UCSD-AML1 (cell line): ENCODE measurements around the gene NABP1.

Experiments
- DNase-seq: peaks from one replicate; lab custom pipeline; 2025; ENCODE audit not compliant: unreplicated experiment; lab: John Stamatoyannopoulos, UW

NABP1 gene

DNA sequence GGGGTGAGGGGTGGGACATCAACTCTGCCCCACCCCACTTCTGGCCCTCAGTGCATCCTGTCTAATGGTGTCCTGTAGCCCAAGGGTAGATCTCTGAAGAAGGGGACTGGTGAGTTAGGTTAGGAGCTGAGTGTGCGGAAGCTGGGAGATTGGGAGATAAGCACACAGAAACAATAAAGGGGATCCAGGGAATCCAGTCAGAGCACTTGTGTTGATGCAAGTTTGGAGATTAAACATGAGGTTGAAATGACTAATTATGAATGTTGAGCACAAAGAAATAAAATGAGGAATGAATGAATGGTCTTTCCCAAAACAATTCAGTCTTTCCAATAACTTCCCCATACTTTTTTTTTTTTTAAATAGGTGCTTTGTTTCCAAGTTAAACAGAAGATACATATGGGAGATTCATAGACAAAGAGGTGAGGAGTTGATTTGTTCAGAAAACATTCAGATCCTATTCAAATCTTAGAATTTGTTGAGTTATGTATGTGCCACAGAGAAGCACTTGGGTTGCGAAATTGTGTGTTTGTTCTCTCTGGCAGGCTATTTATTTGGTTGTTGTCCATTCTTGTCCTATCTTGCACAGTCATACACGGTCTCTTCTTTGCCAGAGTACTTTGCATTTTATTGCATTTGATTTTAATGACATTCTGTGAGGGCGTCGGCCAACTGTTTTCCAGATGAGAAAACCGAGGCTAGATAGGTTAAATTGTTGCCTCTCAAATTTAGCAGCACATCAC, 31.6 kb upstream of the NABP1 start:
- DNase-seq: no peak

DNA sequence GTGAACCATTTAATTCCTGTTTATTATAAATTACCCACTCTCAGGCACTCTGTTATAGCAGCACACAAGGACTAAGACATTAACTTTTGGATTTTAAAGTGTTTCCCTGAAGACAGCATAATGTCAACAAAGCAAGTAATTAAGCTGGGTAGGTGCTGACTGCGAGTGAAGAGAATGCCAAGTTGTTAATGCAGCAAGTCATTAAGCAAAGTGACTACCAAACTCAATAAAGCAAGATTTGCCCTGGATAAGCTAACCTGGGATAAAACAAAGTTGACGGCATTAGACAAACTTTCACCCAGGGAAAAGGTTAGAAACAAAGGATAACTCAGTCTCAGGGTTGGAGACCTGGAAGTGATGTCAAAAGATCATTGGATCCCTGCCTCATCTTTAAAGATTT, 28.4 kb upstream of the NABP1 start:
- no peak for DNase-seq

DNA sequence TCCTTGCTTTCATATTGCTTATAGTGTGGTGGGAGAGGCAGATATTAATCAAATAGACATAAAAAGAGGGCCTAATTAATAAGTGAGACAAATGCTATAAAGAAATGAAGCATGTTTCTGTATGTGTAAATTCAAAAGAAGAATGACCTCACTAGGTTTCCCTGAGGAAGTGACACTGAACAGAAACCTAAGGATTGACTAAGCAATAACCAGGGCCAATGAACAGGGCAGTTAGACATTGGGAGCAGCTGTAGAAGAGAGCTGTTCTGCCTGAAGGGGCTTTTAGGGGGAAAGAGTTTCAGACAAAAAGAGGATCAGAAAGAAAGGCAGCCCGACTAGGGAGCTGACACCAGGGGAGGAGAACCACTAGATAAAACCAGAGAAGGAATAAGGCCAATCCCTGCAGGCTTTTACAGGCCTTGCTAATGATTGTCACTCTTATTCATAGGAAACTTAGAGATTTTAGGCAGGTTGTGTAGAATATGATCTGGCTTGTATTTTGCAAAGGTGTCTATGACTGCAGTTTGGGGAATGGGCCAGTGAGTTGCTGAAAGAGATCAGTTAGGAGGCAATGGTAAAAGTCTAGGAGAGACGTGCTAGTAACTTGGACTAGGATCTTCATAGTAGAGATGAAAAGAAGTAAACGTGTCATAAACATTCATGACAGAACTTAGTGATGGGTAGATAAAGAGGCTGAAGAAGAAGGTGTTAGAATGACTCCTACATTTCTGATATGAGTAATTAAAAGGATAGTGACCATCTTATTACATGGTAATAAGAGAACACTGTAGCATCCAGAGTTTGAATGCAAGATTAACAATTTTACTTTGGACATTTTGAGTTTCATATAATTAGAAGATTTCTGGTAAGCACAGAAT, 26.8 kb upstream of the NABP1 start:
- no peak for DNase-seq

DNA sequence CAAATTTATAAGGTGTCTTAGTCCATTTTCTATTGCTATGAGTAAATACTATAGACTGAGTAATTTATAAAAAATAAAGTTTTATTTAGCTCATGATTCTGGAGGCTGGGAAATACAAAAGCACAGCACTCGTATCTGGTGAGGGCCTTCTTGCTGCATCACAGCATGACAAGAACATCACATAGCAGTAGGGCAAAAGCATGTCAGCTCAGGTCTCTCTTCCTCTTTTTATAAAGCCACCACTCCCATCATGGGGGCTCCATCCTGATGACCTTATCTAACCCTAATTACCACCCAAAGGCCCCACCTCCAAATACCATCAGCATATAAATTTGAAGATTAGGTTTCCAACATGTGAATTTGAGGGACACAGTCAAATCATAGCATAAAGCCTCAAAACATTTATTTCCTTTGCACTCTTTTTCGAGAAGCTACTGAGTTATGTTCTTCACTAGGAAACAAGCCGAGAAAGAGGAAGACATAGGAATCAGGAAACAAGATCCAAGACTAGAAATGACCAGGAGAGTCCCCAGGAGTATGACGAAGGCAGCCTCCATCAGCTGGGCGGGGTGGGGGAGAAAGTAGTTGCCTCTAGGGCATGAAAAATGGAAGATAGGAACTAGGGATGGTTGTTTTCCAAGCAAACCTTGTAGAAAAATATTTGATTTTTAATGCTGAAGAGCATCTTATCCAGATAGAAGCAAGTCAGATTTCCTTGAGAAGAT, 24.1 kb upstream of the NABP1 start:
- DNase-seq: no peak

DNA sequence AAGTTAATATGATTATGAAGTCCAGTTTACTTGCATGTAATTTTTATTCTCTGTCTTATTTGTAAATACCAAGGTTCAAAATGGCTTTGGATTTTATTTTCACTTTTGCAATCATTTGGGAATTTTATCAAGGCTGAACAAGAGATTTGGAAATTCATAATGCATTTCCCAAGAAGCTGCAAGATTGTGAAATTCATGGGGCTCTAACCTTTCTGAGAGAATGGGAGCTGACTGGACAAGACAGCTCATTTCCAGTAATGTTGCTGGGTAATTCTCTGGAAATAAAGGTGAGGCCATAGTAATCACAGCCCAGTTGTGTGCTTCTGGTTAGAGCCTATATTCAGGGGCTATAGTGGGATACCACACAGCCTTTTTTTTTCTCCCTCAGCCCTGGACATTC, 21.5 kb upstream of the NABP1 start:
- no peak for DNase-seq

DNA sequence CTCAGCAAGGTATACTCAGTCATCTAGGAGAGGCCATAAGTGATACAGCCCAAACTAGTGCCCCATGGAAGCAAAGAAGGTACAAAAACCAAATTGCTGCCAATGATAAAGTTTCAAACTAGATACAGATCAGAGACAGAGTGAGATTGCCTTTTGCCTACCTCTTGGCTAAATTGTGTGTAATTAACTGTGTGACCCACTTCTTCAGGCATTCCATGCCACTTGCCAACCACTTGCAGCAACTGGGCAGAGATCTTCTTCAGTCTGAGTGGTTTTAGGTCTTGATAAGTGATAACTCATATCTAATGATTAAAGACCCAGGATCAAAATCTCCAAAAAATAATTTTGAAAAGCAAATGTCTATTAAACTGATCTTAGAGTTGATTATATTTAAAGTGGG, 21.1 kb upstream of the NABP1 start:
- no peak for DNase-seq

DNA sequence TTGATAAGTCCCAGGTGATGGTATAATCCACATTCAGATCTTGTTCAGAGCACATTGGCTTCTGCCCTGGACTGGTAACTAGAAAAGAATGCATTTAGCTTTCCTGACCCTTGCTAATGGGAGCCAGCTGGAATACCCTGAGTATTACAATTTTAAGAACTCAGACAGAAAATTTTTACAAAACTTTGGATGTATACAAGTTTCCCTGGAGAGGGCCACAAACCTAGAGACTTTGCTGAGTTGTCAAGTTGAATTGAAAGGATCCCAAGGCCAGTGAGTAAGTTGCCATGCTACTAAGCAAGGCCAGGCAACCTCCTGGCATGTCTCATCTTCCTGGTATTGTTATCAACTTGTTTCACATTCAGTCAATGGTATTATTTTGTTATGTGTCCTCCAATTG, 20.0 kb upstream of the NABP1 start:
- DNase-seq: no peak

DNA sequence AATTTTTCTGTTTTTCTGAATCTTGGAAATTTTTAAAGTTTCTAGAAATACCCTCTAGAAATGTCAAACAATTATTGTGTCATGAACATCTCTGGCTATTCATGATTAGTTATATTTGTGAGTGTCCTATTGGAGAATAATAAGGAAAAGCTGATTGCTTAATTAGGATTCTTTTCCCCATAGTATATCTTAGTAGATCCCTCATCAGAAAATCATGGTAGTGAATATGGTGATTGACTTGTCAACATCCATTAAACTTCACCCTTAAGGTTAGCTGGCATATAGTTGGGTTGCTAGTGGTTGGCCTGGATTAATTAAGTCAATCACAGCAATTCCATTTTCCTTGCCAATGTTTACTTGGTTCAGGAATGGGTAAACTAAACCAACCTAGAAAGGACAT, 18.7 kb upstream of the NABP1 start:
- DNase-seq: no peak

DNA sequence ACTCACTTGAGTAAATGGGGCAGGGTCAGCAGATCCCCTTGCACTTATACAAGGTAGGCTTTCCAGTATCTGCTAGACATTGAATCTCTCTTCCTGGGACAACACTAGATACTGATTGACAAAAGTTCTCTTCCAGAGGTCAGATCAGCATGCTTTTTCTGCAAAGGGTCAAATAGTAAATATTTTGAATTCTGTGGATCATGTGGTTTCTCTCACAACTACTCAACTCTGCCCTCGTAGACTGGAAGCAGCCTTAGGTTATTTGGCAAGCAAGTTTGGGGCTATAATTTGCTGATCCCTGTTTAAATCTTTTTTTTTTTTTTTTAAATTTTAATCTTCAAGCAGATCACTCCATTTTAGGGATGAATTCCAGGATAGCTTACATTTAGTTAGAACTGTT, 17.4 kb upstream of the NABP1 start:
- no peak for DNase-seq

DNA sequence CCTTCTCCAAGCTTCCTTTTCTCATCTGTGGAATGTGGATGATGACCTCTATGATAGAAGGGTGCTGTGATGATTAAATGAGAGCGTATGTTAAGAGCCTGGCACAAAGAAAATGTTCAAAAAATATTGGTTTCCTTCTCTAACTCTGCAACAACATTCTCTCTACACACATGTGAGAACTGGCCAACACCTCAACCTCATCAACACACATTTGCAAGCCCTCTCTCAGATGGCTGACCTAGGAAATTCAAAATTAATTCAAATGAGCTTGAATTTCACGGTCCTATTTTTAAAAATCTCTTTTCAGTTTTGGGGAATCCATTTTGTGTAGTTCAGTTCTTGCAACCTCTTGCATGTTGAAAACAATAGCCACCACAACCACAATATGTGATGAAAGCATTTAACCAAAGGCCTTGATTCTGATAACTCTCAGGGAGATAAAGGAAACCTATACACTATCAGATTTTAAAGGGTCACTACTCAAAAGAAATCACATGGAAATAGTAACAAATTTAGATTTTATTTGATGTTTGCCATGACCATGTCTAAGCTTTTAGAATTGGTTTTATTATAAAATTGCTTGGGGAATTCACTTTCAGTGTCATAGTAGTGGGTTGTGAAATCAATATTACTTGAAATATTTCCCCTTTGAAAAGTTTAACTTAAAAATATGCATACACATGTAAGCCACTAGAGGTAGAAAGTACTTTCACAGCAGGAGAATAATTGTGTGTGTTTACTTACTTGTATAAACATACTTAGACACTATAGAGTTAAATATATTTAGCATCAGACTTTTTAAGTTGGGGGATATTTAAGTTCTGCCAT, 16.6 kb upstream of the NABP1 start:
- DNase-seq: no peak

DNA sequence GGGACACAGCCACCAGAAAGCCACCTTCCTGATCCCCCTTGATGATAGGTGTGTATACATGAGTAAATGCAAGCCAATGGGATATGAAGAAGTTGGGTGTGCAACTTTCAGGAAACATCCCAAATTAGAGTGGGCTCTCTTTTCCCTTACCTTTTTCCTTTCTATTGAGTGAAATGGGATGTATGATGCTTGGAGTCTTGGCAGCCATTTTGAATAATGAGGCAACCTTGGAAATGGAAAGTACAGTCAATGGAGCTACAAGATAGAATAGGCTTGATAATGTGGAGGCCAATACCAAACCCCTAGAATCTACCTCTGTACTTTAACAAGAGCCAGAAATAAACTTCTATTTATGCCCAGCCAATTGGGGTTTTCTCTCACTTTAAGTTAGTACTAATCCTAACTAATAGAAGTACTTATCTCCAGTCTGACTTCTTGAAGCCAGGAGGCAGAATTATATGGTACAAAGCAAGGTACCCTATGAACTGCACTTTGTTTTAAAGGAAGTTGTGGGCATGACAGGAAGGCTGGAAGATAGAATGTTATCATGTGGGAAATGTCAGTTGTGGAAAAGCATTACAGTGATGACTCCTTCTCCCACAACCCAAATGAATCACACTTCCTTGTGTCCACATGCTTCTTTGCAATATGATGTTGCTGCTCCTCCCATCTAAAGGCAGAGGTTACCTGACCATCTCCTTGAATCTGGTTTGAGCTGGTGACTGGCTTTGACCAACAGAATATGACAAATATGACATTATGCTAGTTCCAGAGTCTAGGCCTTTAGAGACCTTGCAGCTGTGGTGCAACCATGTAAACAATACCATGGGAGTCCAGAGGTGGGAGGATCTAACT, 12.9 kb upstream of the NABP1 start:
- DNase-seq: peak; percentile 11

DNA sequence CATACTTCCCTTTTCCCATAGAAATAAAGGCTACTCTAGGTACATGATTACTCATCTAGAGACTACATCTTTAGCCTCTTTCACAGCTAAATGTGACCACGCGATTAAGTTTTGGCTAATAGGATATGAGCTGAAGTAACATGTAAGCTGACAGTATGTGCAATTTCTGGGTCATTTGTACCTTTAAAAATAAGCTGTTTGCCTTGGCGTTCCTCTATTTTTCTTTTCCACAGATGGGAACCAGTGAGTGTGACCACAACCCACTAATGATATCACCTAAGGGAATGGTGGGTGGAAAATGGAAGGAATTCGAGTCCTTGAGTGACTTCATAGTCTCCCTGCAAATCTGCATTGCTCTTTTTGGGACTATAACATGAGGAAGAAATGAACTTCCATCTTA, 11.7 kb upstream of the NABP1 start:
- DNase-seq: no peak

DNA sequence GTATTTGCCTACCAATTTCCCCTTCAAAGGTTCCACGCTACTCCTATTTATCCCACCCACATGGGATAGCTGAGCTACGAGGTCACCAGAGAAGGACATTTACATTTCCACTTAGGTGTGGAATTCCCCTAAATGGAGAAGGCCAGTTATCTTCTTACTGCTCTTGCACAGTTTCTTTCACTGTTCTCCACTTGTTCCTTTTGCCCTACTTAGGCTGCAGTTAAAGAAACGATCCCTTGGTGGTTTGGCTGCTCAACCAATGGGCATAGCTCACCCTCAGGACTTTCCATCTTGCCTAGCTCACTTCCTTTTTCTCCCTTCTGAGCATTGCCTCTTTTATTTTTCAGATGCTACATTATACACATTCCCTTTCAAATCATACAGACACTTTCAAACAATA, 11.2 kb upstream of the NABP1 start:
- no peak for DNase-seq

DNA sequence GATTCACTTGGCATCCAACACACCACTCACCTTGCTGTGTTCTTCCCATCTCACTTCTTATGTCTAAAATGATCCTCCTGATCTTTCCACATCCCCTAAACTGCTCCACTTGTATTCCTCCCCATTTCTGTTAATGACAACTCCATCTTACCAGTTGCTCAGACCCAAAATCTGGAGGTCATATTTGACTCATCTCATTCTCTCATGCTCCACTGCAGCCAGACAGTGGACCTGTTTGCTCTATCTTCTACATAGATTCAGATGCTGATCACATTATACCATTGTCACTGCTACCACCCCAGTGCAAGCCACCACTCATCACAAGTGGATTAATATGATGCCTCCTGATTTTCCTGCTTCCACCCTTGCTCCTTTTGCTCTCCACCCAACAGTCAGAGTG, 7.9 kb upstream of the NABP1 start:
- DNase-seq: no peak

DNA sequence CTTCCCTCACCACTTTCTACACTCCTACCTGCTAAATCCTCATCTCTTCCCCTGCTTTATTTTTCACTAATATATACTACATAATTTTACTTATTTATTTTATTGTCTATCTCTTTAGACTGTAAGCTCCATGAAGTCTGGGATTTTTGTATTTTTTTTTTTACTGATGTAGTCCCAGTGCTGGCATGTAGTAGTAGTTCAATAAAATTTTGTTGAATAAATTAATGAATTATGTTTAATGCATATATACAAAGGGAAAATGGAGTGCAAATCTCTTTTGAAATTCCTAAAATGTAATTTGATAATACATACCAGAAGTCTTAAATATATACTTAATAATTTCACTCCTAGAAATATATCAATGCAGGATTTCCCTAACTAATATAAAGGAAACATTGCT, 7.1 kb upstream of the NABP1 start:
- no peak for DNase-seq

DNA sequence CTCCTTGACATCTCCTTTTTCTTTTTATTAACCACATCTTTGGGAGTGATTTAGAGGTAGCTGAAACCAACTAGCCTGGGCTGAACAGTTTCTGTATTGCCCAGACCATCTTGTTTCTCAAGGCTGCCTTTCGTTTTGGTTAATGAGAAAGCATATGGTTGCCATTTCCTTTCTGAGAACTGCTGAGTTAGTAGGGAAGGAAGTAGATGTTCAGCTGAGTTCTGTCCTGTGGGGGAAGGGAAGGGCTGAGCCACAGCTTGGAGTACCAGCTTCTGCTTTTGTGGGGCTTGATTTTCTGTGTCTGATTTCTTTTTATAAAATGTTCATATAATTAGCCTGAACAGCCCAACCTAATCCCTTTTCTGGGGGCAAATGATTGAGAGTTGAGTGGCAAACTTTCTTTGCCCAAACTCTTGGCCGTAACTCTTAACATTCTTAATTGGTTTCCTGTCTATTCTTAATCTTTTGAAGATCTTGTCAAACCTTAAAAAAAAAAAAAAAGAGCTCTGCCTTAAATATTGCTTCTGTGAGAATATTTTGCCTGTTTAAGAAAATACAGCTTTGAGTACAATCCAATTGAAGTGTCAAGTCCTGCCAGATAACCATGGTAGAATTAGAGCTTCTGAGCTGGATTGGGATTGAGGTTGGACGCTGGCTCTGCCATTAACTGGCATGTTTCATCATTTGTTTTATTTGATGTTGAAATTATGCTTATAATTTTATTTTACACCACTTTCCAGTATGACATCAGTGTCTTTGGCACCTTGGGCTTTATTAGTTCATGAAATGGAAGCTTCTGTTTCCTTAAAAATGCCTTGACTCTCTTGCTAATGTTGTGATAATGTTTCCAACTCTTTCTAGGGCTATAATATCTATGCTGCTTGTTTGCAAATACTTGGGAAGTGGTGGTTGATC, 1.9 kb upstream of the NABP1 start:
- DNase-seq: peak; percentile 71

DNA sequence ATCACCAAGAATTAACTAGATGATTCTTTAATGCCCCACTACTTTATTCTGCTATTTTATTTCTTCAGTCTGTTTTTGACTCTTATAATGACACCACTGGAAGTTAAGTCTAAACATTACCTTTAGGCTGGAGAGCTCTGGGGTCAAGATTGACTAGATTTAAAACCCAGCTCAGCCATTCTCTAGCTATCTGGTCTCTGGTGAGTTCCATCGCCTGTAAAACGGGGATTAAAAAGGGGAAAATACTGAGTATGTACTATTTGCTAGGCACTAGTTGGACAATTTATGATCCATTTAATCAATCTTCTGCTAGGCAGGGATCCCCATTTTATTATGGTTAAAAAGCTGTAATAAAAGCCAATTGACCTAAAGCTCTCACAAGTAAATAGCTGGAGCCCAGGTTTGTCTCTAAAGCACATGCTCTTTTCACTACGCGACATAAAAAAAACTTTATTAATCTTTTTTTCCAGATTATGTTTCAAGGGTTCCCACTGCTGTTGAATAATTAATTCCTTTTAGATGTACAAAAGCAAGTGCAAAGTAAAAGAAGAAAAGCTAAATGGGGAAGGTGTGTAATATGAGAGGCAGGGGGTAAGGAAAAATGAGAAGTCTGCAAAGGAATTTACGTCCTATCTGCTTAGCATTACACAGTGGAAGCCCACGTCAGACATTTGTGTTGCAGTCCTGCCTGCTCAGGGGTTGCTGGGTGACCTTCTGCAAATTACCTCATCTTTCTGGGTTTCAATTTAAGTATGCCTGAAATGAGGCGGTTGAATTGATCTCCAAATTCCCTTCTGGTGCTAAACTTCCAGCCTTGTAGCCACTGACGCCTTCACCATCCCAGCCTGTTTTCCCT, 918 bp upstream of the NABP1 start:
- DNase-seq: no peak

DNA sequence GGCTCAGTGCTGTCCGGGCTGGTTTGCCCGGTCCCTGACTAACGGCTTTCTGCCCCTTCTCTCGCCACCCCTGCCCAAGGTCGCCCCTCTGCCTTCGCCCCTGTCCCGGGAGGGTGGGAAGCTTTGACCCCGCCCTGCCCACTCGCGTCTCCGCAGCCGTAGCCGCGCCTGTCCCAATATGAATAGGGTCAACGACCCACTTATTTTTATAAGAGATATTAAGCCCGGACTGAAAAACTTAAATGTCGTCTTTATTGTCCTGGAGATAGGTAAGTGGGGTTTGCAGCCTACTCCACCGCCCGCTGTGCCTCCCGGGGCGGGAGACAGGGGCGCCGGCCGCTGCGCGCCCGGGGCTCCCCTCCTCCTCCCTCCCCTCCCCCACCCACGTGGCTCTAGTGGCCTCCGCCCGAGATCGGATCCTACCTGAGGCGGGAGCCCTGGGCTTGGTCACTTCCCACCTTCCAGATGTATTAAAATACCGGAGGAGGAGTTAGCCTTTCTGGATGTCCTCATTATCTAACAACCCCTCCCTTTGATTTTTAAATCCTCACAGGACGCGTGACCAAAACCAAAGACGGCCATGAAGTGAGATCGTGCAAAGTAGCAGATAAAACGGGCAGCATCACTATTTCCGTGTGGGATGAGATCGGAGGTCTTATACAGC, 633 bp downstream of the NABP1 start:
- DNase-seq: peak; percentile 68
